Mucosa of gallbladder (tissue), 1 donor: ENCODE data around the gene ZNF142. TPM values are rescaled to one million over a fixed set of nuclear protein-coding genes. Genes with fewer than 3 reads are reported as not detected.

Source experiments
- DNase-seq: peaks from one replicate; pipeline ENCODE4 v3.0.0-alpha.2; 2020; ENCODE audit warnings: low spot score
- total RNA-seq: library from RNA; stranded (reverse); gene quantifications from one replicate; pipeline ENCODE4 v1.2.1, GENCODE V29; 2021
- donor health status: DM: no; HTN: no; CAD: no.

The ZNF142 gene
- total RNA-seq = 32.8 TPM

- DNase-seq = peak; percentile 93
Measured at GRCh38 chr2:218659258-218659987, at the start of gene ZNF142, which contains the start of gene BCS1L. ZNF142 (minus strand) TSS chr2:218659623; CDS start chr2:218656429, 3,194 bp downstream. BCS1L (plus strand) TSS chr2:218659683; CDS start chr2:218660988, 1,305 bp downstream.

GRCh38 chr2:218708086-218708485, 48.7 kb upstream of the ZNF142 start:
- DNase-seq = no peak

GRCh38 chr2:218703341-218703740, 43.9 kb upstream of the ZNF142 start:
- DNase-seq = no peak

- no peak for DNase-seq
Measured at GRCh38 chr2:218701806-218702205, 42.4 kb upstream of the ZNF142 start.

GRCh38 chr2:218698885-218699284, 39.5 kb upstream of the ZNF142 start:
- DNase-seq = no peak

- DNase-seq = no peak
Measured at GRCh38 chr2:218694405-218695145, 35.2 kb upstream of the ZNF142 start.

- DNase-seq = no peak
Measured at GRCh38 chr2:218691234-218691633, 31.8 kb upstream of the ZNF142 start.

- peak; percentile 52 for DNase-seq
Measured at GRCh38 chr2:218687400-218688060, 28.1 kb upstream of the ZNF142 start.

GRCh38 chr2:218680061-218680460, 20.6 kb upstream of the ZNF142 start:
- DNase-seq = no peak

- no peak for DNase-seq
Measured at GRCh38 chr2:218679119-218679518, 19.7 kb upstream of the ZNF142 start.

GRCh38 chr2:218671654-218672566, 12.5 kb upstream of the ZNF142 start, which contains the start of the genes RNF25 and STK36:
RNF25 (minus strand) TSS chr2:218672002; CDS start chr2:218671970, 32 bp downstream.
STK36 (plus strand) TSS chr2:218672086; CDS start chr2:218672830, 744 bp downstream.
- DNase-seq = peak; percentile 84

- DNase-seq = no peak
Measured at GRCh38 chr2:218671097-218671653, 11.8 kb upstream of the ZNF142 start.

GRCh38 chr2:218664653-218665052, 5.2 kb upstream of the ZNF142 start:
- DNase-seq = no peak

GRCh38 chr2:218663901-218664300, 4.5 kb upstream of the ZNF142 start:
- DNase-seq = no peak

- DNase-seq = no peak
Measured at GRCh38 chr2:218662827-218663226, 3.4 kb upstream of the ZNF142 start.

GRCh38 chr2:218662377-218662776, 3.0 kb upstream of the ZNF142 start:
- DNase-seq = no peak

- DNase-seq = no peak
Measured at GRCh38 chr2:218659988-218660358, 550 bp upstream of the ZNF142 start.

- no peak for DNase-seq
Measured at GRCh38 chr2:218658671-218659257, 659 bp downstream of the ZNF142 start.

GRCh38 chr2:218655751-218656150, 3.7 kb downstream of the ZNF142 start:
- DNase-seq = no peak

GRCh38 chr2:218648787-218649100, 10.7 kb downstream of the ZNF142 start:
- no peak for DNase-seq
